Endothelial cell of umbilical vein (primary cell): ENCODE measurements around the gene VCAN. TPM values are rescaled to one million over a fixed set of nuclear protein-coding genes. Genes with fewer than 3 reads are reported as not detected.

Experiments
- BruUV-seq: library from RNA; stranded (reverse); fragments of 400-500 nt; replicated peaks from 2 replicates; lab custom pipeline; 2021; lab: Mats Ljungman, UMichigan
- CTCF ChIA-PET: fragments of 300-600, 350-600 bp; sonication (Branson Sonifier 250); formaldehyde crosslinking; loops from one replicate; lab custom pipeline; 2021; ENCODE audit warnings: antibody characterized with exemption, inconsistent platforms; lab: Charles Lee
- POLR2A ChIA-PET: fragments of 300-600, 350-600 bp; sonication (Branson Sonifier 250); formaldehyde crosslinking; loops from one replicate; lab custom pipeline; 2021; ENCODE audit warnings: antibody characterized with exemption, inconsistent platforms; lab: Charles Lee
- DNase-seq: peaks from one replicate; pipeline ENCODE4 v3.0.0-alpha.2; 2011; ENCODE audit warnings: low read depth, low spot score
- FAIRE-seq: peaks from 2 replicates; lab custom pipeline; 2011; peaks lifted over from hg19 to GRCh38; lab: Jason Lieb, UNC
- H2AFZ ChIP-seq: 2 replicates; pipeline ENCODE4 v1.6.0; 2012; ENCODE audit warnings: low read depth, low read length, control low read depth, inconsistent platforms
- H3K27ac ChIP-seq: 2 replicates; pipeline ENCODE4 v1.5.1; 2011; ENCODE audit warnings: low read depth, mild to moderate bottlenecking, control low read depth, low read length, moderate library complexity; ENCODE audit not compliant: insufficient read depth
- H3K27me3 ChIP-seq, 2 experiments: 2 replicates each; pipeline versions ENCODE4 v1.6.0 to v1.6.1; 2011; ENCODE audit warnings: low read length in 2 of 2, mixed read lengths in 1 of 2; ENCODE audit not compliant: control insufficient read depth in 2 of 2, insufficient read depth in 2 of 2
- H3K36me3 ChIP-seq, 2 experiments: 2 replicates in 1 of 2; 3 replicates in 1 of 2; pipeline ENCODE4 v1.5.1; 2011; ENCODE audit warnings: low read length in 2 of 2, mild to moderate bottlenecking in 1 of 2, moderate library complexity in 1 of 2; ENCODE audit not compliant: control insufficient read depth in 2 of 2, insufficient read depth in 2 of 2; ENCODE audit errors: extremely low read depth in 1 of 2
- H3K4me1 ChIP-seq: 3 replicates; pipeline ENCODE4 v1.5.1; 2011; ENCODE audit warnings: mild to moderate bottlenecking, low read length; ENCODE audit not compliant: control insufficient read depth, insufficient read depth; ENCODE audit errors: extremely low read depth
- H3K4me2 ChIP-seq: 2 replicates; pipeline ENCODE4 v1.6.1; 2011; ENCODE audit warnings: low read length, control low read depth, mixed read lengths; ENCODE audit not compliant: insufficient read depth
- H3K4me3 ChIP-seq, 3 experiments: fragments of 200-600 bp in 1 of 3; sonication (generic), shearing (Covaris generic) in 1 of 3; replicated peaks in 1 of 3; 2 replicates each; pipeline ENCODE4 v1.5.1; 2011 to 2016; ENCODE audit warnings: control low read depth in 3 of 3, low read length in 3 of 3, mild to moderate bottlenecking in 2 of 3, inconsistent platforms in 1 of 3, low read depth in 1 of 3, moderate library complexity in 1 of 3; ENCODE audit not compliant: insufficient read depth in 1 of 3
- H3K79me2 ChIP-seq: 2 replicates; pipeline ENCODE4 v1.6.0; 2012; ENCODE audit warnings: low read length, inconsistent platforms; ENCODE audit not compliant: control insufficient read depth, insufficient read depth
- H3K9ac ChIP-seq: replicated peaks from 2 replicates; pipeline ENCODE3; 2011; ENCODE audit warnings: low read length, control low read depth; ENCODE audit not compliant: insufficient read depth; ENCODE audit errors: extremely low read depth
- H3K9me1 ChIP-seq: replicated peaks from 3 replicates; pipeline ENCODE4 v1.6.0; 2011; ENCODE audit warnings: mild to moderate bottlenecking, low read length; ENCODE audit not compliant: control insufficient read depth, insufficient read depth; ENCODE audit errors: extremely low read depth
- H3K9me3 ChIP-seq: replicated peaks from 2 replicates; pipeline ENCODE4 v1.5.1; 2012; ENCODE audit warnings: low read length, inconsistent platforms; ENCODE audit not compliant: control insufficient read depth, insufficient read depth
- H4K20me1 ChIP-seq: replicated peaks from 2 replicates; pipeline ENCODE3; 2011; ENCODE audit warnings: mild to moderate bottlenecking, low read length; ENCODE audit not compliant: control insufficient read depth, insufficient read depth; ENCODE audit errors: extremely low read depth
- CTCF ChIP-seq, 2 donors: IDR thresholded peaks; 1 replicate in 1 of 2; 2 replicates in 1 of 2; pipeline ENCODE4 v1.5.1; 2011; ENCODE audit warnings: low read length in 2 of 2, mild to moderate bottlenecking in 2 of 2, moderate library complexity in 2 of 2, control low read depth in 1 of 2, inconsistent platforms in 1 of 2, low read depth in 1 of 2; ENCODE audit not compliant: insufficient read depth in 1 of 2; ENCODE audit errors: extremely low read depth in 1 of 2
- EZH2 ChIP-seq: IDR thresholded peaks from 2 replicates; pipeline ENCODE4 v1.6.1; 2012; ENCODE audit warnings: borderline replicate concordance, low read depth, mild to moderate bottlenecking, moderate library complexity, low read length, inconsistent platforms; ENCODE audit not compliant: severe bottlenecking
- FOS ChIP-seq: IDR thresholded peaks from 2 replicates; pipeline ENCODE4 v1.6.1; 2011; ENCODE audit warnings: mild to moderate bottlenecking, low read length, moderate library complexity, borderline replicate concordance; ENCODE audit not compliant: insufficient read depth
- GATA2 ChIP-seq: IDR thresholded peaks from 2 replicates; pipeline ENCODE4 v1.7.0; 2011; ENCODE audit warnings: low read depth, mild to moderate bottlenecking, moderate library complexity, mixed read lengths, low read length; ENCODE audit not compliant: insufficient read length, insufficient read depth
- JUN ChIP-seq: IDR thresholded peaks from 2 replicates; pipeline ENCODE4 v1.6.1; 2011; ENCODE audit warnings: borderline replicate concordance, low read depth; ENCODE audit not compliant: insufficient read length, insufficient read depth
- MAX ChIP-seq: IDR thresholded peaks from 2 replicates; pipeline ENCODE4 v1.6.1; 2011; ENCODE audit not compliant: insufficient read depth, insufficient read length
- MYC ChIP-seq: IDR thresholded peaks from one replicate; pipeline ENCODE4 v1.6.1; 2011; ENCODE audit warnings: mild to moderate bottlenecking, low read depth, low read length
- POLR2A ChIP-seq: IDR thresholded peaks from 2 replicates; pipeline ENCODE4 v1.6.1; 2012; ENCODE audit warnings: low read depth, mild to moderate bottlenecking, control low read depth, low read length
- POLR2AphosphoS5 ChIP-seq: IDR thresholded peaks from 2 replicates; pipeline ENCODE4 v1.6.1; 2012; ENCODE audit warnings: low read depth, mild to moderate bottlenecking, control low read depth, low read length, moderate library complexity; ENCODE audit not compliant: insufficient read depth
- dilution Hi-C: fragments of 300-500 bp; cut with MboI; formaldehyde crosslinking; loops from one replicate; pipeline ENCODE4 v1.15.0; 2019; ENCODE audit warnings: low sequenced_read_pairs; ENCODE audit not compliant: extremely low pct_ligation_motif_present
- intact Hi-C: fragments of 100-400 bp; cut with micrococcal nuclease; formaldehyde crosslinking; loops from one replicate; pipeline ENCODE4 v1.10.0; 2022
- polyA plus RNA-seq, 4 experiments: library from polyadenylated mRNA; depleted of rRNA in 3 of 4; stranded (reverse) in 3 of 4; unstranded in 1 of 4; fragments of >200 nt; gene quantifications; 2 replicates each; pipeline versions ENCODE4 v1.2.1 to v1.2.3, GENCODE V29; 2011 to 2012; ENCODE audit warnings: missing spikeins in 1 of 4
- total RNA-seq: library from RNA; stranded (reverse); gene quantifications from 2 replicates; pipeline ENCODE4 v1.2.3, GENCODE V29; 2021

The VCAN gene
- total and polyA plus RNA-seq, 2 donors (not counting 3 experiments of a cell fraction or from before 2014, with no cell fraction given), result 0.35 to 1.2 TPM

- no peaks in the 10 kb centered on the region for H3K9me1 ChIP-seq
- H3K4me3 ChIP-seq, result no peak overlapping the region
- H3K27ac ChIP-seq, result no peak overlapping the region
- dilution Hi-C loops (no loop called here), intact Hi-C loops (no loop called here)
- no peak overlapping the region for H3K9ac ChIP-seq
- no TSS peak for BruUV-seq
- CTCF ChIA-PET, result interaction anchor here (1.0 kb wide), 1 partner anchor 76 kb away, joined by 3 read pairs; no protein-coding TSS in a partner anchor
- peaks cover 35% of the 10 kb centered on the region for H3K4me1 ChIP-seq
- TF ChIP-seq FOS (no peak), MYC (no peak), JUN (no peak), POLR2AphosphoS5 (no peak), GATA2 (no peak), EZH2 (no peak), MAX (no peak), CTCF (IDR thresholded peaks at IDR 0.05; ENCODE audit: extremely low read depth in 1 of 2, insufficient read depth in 1 of 2, low read depth in 1 of 2, low read length in 2 of 2) (no peak), POLR2A (no peak)
- no peaks in the 10 kb centered on the region for H4K20me1 ChIP-seq
- no peak overlapping the region for H2AFZ ChIP-seq
- POLR2A ChIA-PET, result no interaction called here
- no peaks in the 10 kb centered on the region for H3K9me3 ChIP-seq
- peaks cover 41 to 64% of the 10 kb centered on the region in 2 experiments for H3K27me3 ChIP-seq
- FAIRE-seq (no peak), DNase-seq (no peak)
- no peak overlapping the region for H3K4me2 ChIP-seq
- no peaks in the 10 kb centered on the region for H3K79me2 ChIP-seq
- no peaks in the 10 kb centered on the region for H3K36me3 ChIP-seq
Measured at GRCh38 chr5:83475935-83476814, 4.6 kb downstream of the VCAN start.
